Transverse colon (tissue), 3 donors: ENCODE measurements around the gene TRPC6.

ENCODE experiments used
- EP300 ChIP-seq: sonication (generic); formaldehyde crosslinking; IDR thresholded peaks from one replicate; pipeline ENCODE4 v1.6.1; 2017; ENCODE audit warnings: antibody characterized with exemption, low read depth
- TF ChIP-seq, protein P1 (sequence below), 5 experiments: fragments of 200-600 bp in 3 of 5; fragments of 450-650 bp in 2 of 5; sonication (generic) in 3 of 5; IDR thresholded peaks; 1 replicate in 2 of 5; 2 replicates in 3 of 5; pipeline ENCODE4 v1.5.1; 2016 to 2017; ENCODE audit warnings: antibody characterized with exemption in 5 of 5, inconsistent platforms in 3 of 5, mild to moderate bottlenecking in 2 of 5, moderate library complexity in 1 of 5

DNA sequence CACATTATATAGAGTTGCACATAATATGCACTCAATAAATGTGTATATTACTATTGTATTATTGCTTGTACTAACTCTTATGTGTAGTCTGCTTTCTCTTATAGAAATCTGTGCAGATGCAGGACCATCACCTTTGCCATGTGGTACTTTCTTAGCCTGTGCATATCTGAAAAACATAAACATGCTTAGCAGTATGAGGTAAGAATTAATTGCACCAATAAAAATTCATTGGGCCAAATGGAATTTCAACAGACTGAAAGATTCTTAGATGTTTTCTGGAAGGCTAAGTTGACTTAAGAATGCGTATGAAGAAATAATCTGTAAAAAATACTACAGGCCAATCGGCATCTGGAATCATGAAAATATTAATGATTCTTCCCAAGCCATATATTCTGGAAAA, 55.3 kb downstream of the TRPC6 start:
- TF ChIP-seq, protein P1, sequence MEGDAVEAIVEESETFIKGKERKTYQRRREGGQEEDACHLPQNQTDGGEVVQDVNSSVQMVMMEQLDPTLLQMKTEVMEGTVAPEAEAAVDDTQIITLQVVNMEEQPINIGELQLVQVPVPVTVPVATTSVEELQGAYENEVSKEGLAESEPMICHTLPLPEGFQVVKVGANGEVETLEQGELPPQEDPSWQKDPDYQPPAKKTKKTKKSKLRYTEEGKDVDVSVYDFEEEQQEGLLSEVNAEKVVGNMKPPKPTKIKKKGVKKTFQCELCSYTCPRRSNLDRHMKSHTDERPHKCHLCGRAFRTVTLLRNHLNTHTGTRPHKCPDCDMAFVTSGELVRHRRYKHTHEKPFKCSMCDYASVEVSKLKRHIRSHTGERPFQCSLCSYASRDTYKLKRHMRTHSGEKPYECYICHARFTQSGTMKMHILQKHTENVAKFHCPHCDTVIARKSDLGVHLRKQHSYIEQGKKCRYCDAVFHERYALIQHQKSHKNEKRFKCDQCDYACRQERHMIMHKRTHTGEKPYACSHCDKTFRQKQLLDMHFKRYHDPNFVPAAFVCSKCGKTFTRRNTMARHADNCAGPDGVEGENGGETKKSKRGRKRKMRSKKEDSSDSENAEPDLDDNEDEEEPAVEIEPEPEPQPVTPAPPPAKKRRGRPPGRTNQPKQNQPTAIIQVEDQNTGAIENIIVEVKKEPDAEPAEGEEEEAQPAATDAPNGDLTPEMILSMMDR (IDR thresholded peaks at IDR 0.05): no peak
- no peak for TF ChIP-seq EP300
